Gastroesophageal sphincter (tissue), 4 donors: ENCODE measurements around the gene EIF1. TPM values are rescaled to one million over a fixed set of nuclear protein-coding genes. Genes with fewer than 3 reads are reported as not detected.
"Not testable (repeated sequence)": the region's sequence is repeated elsewhere in the genome, so short reads cannot be mapped to it uniquely, and the experiment has no call there.

Experiments
- ATAC-seq: fragments of 150-250 bp; one replicate; pipeline ENCODE4 v1.9.1; 2016; ENCODE audit warnings: mild to moderate bottlenecking, moderate library complexity
- H3K27ac ChIP-seq, 4 donors: fragments of 200-600 bp; sonication (generic) in 3 of 4; 1 replicate in 3 of 4; 2 replicates in 1 of 4; pipeline ENCODE4 v1.5.1; 2016 to 2019
- H3K27me3 ChIP-seq: fragments of 200-600 bp; sonication (generic); one replicate; pipeline ENCODE4 v1.5.1; 2019
- H3K36me3 ChIP-seq, 2 donors: fragments of 200-600 bp; sonication (generic); one replicate each; pipeline ENCODE4 v1.5.1; 2019; ENCODE audit warnings: control low read depth in 1 of 2
- H3K4me1 ChIP-seq, 3 donors: fragments of 200-600 bp; sonication (generic); 1 replicate in 2 of 3; 2 replicates in 1 of 3; pipeline ENCODE4 v1.5.1; 2016 to 2019; ENCODE audit warnings: control low read depth in 2 of 3
- H3K4me3 ChIP-seq, 2 donors: fragments of 200-600 bp; sonication (generic); one replicate each; pipeline ENCODE4 v1.5.1; 2019; ENCODE audit warnings: mild to moderate bottlenecking in 1 of 2, moderate library complexity in 1 of 2
- H3K9me3 ChIP-seq, 3 donors: fragments of 200-600 bp; sonication (generic); one replicate each; pipeline ENCODE4 v1.5.1; 2017 to 2019; ENCODE audit warnings: control low read depth in 2 of 3
- CTCF ChIP-seq, 4 experiments: fragments of 200-600 bp in 2 of 4; fragments of 450-650 bp in 2 of 4; sonication (generic) in 1 of 4; IDR thresholded peaks; one replicate each; pipeline ENCODE4 v1.5.1; 2017 to 2019; ENCODE audit warnings: antibody characterized with exemption in 4 of 4, mild to moderate bottlenecking in 2 of 4, moderate library complexity in 2 of 4
- EP300 ChIP-seq: sonication (generic); formaldehyde crosslinking; IDR thresholded peaks from one replicate; pipeline ENCODE4 v1.6.1; 2017; ENCODE audit warnings: antibody characterized with exemption, mild to moderate bottlenecking
- POLR2A ChIP-seq, 2 donors: fragments of 450-650 bp; IDR thresholded peaks; one replicate each; pipeline ENCODE4 v1.6.1; 2017; ENCODE audit warnings: antibody characterized with exemption in 2 of 2, mild to moderate bottlenecking in 2 of 2, moderate library complexity in 1 of 2
- POLR2AphosphoS5 ChIP-seq: sonication (generic); formaldehyde crosslinking; IDR thresholded peaks from one replicate; pipeline ENCODE4 v1.6.1; 2017; ENCODE audit warnings: antibody characterized with exemption
- WGBS, 2 donors: methylation state at CpG; one replicate each; pipeline ENCODE4 v1.1.5; 2018; ENCODE audit warnings: low coverage in 1 of 2; 5-methylcytosine and 5-hydroxymethylcytosine counted together
- total RNA-seq, 4 donors: library from RNA; depleted of rRNA; stranded (reverse); fragments of >200 nt; gene quantifications; one replicate each; pipeline ENCODE4 v1.1.0, GENCODE V29; 2016

EIF1 gene
- total RNA-seq, 4 donors from 2014 or later: 224 to 331 (median 270) TPM

GRCh38 chr17:41680426-41681040 is 8.2 kb upstream of the EIF1 start:
- H3K4me1 ChIP-seq: no peaks in the 10 kb centered on the region
- TF ChIP-seq POLR2A (IDR thresholded peaks at IDR 0.05): no peak
- no peak for TF ChIP-seq POLR2AphosphoS5
- no peak for TF ChIP-seq EP300
- no peak for TF ChIP-seq CTCF (IDR thresholded peaks at IDR 0.05)
- H3K27me3 ChIP-seq: peaks cover 14% of the 10 kb centered on the region
- 74 to 78% methylated on average over 7 to 10 of the region's 10 CpGs for WGBS, 2 donors
- no peak overlapping the region for H3K27ac ChIP-seq
- H3K36me3 ChIP-seq: no peaks in the 10 kb centered on the region
- H3K4me3 ChIP-seq: no peak overlapping the region
- ATAC-seq: no peak
- no peaks in the 10 kb centered on the region for H3K9me3 ChIP-seq

GRCh38 chr17:41681776-41682175 is 6.9 kb upstream of the EIF1 start:
- no peak for ATAC-seq
- H3K27ac ChIP-seq: no peak overlapping the region
- TF ChIP-seq EP300 (no peak), POLR2A (IDR thresholded peaks at IDR 0.05) (no peak), POLR2AphosphoS5 (no peak), CTCF (IDR thresholded peaks at IDR 0.05) (no peak)
- peaks cover 7% of the 10 kb centered on the region for H3K27me3 ChIP-seq
- H3K4me3 ChIP-seq: no peak overlapping the region
- 81% methylated on average over 3 of the region's 3 CpGs; no CpG with 5 or more reads in 1 of the 2 donors for WGBS, 2 donors
- H3K9me3 ChIP-seq: no peaks in the 10 kb centered on the region
- H3K36me3 ChIP-seq: no peaks in the 10 kb centered on the region
- H3K4me1 ChIP-seq: no peaks in the 10 kb centered on the region

- H3K36me3 ChIP-seq: no peaks in the 10 kb centered on the region
- H3K27ac ChIP-seq: no peak overlapping the region
- no peak for ATAC-seq
- no peak overlapping the region for H3K4me3 ChIP-seq
- H3K27me3 ChIP-seq: peaks cover 6% of the 10 kb centered on the region
- TF ChIP-seq POLR2A (IDR thresholded peaks at IDR 0.05) (no peak), POLR2AphosphoS5 (no peak), CTCF (IDR thresholded peaks at IDR 0.05) (no peak), EP300 (no peak)
- no peaks in the 10 kb centered on the region for H3K9me3 ChIP-seq
- 52 to 60% methylated on average over 2 to 3 of the region's 5 CpGs for WGBS, 2 donors
- peaks cover 0 to 1% (median under 1%) of the 10 kb centered on the region in 3 donors for H3K4me1 ChIP-seq
Observed at GRCh38 chr17:41682631-41683030, 6.1 kb upstream of the EIF1 start.

GRCh38 chr17:41683441-41684007 is 5.2 kb upstream of the EIF1 start:
- WGBS, 2 donors: 83% methylated on average over 3 of the region's 8 CpGs; no CpG with 5 or more reads in 1 of the 2 donors
- peaks cover 4% of the 10 kb centered on the region for H3K27me3 ChIP-seq
- peaks cover 0 to 7% (median 3%) of the 10 kb centered on the region in 3 donors for H3K4me1 ChIP-seq
- no peak for ATAC-seq
- TF ChIP-seq CTCF (IDR thresholded peaks at IDR 0.05): no peak
- TF ChIP-seq POLR2AphosphoS5: no peak
- TF ChIP-seq EP300: no peak
- TF ChIP-seq POLR2A (IDR thresholded peaks at IDR 0.05): no peak
- H3K4me3 ChIP-seq: no peak overlapping the region
- no peaks in the 10 kb centered on the region for H3K9me3 ChIP-seq
- H3K27ac ChIP-seq: no peak overlapping the region
- no peaks in the 10 kb centered on the region for H3K36me3 ChIP-seq

- 59% methylated on average over 3 of the region's 4 CpGs; no CpG with 5 or more reads in 1 of the 2 donors for WGBS, 2 donors
- no peak overlapping the region for H3K27ac ChIP-seq
- TF ChIP-seq POLR2A (IDR thresholded peaks at IDR 0.05) (no peak), POLR2AphosphoS5 (no peak), CTCF (IDR thresholded peaks at IDR 0.05) (no peak), EP300 (no peak)
- ATAC-seq: no peak
- H3K9me3 ChIP-seq: no peaks in the 10 kb centered on the region
- no peaks in the 10 kb centered on the region for H3K27me3 ChIP-seq
- no peaks in the 10 kb centered on the region for H3K36me3 ChIP-seq
- no peak overlapping the region for H3K4me3 ChIP-seq
- peaks cover 0 to 7% (median 3%) of the 10 kb centered on the region in 3 donors for H3K4me1 ChIP-seq
Observed at GRCh38 chr17:41684035-41684434, 4.7 kb upstream of the EIF1 start.

- Histone ChIP-seq H3K36me3 (peaks cover 5 to 14% of the 10 kb centered on the region in 2 donors), H3K4me1 (peaks cover 0 to 18% (median 11%) of the 10 kb centered on the region in 3 donors)
- not testable (repeated sequence) for H3K9me3 ChIP-seq, H3K4me3 ChIP-seq, ATAC-seq, H3K27me3 ChIP-seq, H3K27ac ChIP-seq
- WGBS, 2 donors: 89 to 91% methylated on average over 7 to 8 of the region's 13 CpGs
Observed at GRCh38 chr17:41685753-41686152, 2.9 kb upstream of the EIF1 start.
